CD1c-positive myeloid dendritic cell (primary cell): ENCODE measurements around the gene LIN7A.
"Not testable (repeated sequence)": the region's sequence is repeated elsewhere in the genome, so short reads cannot be mapped to it uniquely, and the experiment has no call there.

Experiments used
- DNase-seq: peaks from one replicate; pipeline ENCODE4 v3.0.0-alpha.2; 2016; ENCODE audit errors: extremely low spot score

The LIN7A gene

DNA sequence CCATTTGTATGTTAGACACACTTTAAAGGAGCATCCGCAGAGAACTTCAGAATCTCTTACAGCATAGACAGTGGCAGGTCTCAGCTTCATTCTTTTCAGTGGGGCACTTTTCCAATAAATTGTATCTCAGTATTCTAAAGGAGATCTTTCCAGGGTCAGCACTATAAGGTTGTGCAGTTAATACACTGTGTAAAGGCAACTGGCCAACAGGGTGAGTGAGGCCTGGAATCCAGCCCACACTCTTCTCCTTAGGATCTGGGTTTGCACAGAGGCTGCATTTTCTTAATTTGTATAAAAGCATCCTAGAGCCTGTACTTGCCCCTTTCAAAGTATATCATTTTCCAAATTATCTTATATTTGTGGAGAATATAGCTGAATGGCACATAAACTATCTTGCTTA, 126.9 kb downstream of the LIN7A start:
- no peak for DNase-seq

DNA sequence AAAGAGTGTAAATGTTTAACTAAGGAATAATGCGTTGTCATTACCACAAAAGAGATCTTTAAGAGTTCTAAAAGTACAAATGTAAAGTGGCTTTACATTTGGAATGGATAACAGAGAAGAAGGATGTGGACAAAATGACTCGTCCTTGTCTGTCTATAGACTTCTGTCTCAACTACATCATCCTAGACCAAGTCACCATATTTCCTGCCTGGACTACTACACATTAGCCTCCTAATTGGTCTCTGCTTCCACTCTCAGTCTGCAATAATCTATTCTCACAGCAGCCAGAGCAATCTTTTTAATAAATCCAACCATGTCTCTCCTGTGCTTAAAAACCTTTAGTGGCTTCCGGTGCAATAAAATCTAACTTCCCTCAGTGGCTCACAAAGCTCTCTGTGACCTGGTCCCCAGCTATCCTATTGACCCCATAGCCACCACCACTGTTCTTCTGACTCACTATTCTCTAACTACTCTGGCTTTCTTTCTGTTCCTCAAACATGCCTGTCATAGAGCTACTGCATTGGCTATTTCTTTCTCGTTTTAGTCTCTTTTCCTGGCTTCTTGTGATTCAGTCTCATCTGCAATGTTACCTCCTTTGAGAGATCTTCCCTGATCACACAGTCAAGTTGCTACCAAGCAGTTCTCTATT, 130.0 kb downstream of the LIN7A start:
- DNase-seq: peak; percentile 2

DNA sequence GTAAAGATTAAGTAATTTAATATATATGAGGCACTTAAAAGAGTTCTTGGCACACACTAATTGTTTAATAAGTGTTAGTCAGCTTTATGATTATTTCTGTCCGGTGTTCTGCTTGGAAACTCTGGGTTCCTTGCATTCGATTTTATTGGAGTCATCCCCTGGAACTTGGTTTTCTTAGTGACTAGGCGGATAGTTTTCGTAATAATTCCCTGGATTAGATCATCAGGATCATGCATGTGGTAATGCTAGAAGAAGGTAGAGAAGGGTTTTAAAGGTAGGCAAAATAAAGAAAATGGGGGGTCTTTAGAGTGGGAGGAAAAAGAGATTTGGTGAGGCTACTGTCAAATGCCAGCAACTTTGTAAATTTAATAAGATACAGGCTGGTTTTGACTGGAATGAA, 132.6 kb downstream of the LIN7A start:
- no peak for DNase-seq

GRCh38 chr12:80802652-80803400, 134.9 kb downstream of the LIN7A start:
- no peak for DNase-seq

- DNase-seq: no peak
Observed at GRCh38 chr12:80798281-80798680, 139.5 kb downstream of the LIN7A start.

DNA sequence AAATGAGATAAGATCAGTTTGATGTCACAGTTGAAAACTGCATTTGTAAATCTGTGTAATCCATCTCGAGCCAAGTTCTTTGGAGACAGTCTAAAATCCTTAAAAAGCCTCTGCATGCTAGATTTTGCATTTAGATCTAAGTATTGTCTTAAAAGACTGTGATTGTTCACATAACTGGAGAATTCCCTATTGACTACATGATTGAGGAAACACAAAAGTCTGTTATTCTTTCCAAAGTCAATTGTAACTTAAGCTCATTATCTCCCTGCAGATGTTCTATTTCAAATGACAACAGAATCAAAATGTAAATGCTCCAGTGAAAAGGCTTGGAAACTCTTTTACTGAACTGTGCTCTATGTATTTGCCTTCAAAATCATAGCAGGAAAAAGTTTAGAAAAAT, 143.2 kb downstream of the LIN7A start:
- DNase-seq: no peak

DNA sequence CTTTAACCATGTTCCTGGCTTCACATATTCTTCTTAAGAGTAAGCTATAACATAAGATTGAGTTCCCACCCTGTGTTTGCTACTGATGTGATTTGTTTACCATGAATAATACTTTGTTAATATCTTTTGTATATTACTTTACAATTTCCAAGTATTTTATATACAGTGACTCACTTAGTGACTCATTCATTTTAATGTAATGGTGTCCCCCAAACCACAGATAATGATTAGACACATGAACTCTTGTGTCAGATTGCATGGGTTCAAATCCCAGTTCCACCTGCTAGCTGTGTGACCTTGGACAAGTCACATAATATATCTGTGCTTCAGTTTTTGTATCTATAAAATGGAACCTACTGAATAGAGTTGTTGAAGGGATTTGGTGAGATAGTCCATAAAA, 144.9 kb downstream of the LIN7A start:
- no peak for DNase-seq

DNA sequence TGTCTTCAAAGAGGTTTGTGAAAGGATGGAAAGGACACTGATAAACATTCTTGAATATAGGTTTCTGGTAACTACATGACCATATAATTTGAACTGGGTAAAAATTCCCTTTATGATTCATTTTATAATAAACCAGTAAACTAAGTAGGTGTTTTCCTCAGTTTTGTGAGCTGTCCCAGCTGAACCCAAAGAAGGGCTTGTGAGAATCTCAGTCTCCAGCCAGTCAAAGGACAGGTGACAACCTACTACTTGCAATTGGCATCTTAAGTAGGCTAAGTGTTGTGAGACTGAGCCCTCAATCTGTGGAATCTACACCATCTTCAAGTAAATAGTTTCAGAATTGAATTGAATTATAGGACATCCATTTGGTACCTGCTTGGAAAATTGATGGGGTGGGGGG, 145.9 kb downstream of the LIN7A start:
- DNase-seq: no peak

GRCh38 chr12:80788407-80788806, 149.3 kb downstream of the LIN7A start:
- DNase-seq: not testable (repeated sequence)

- DNase-seq: not testable (repeated sequence)
Observed at GRCh38 chr12:80782963-80783470, 154.7 kb downstream of the LIN7A start.

DNA sequence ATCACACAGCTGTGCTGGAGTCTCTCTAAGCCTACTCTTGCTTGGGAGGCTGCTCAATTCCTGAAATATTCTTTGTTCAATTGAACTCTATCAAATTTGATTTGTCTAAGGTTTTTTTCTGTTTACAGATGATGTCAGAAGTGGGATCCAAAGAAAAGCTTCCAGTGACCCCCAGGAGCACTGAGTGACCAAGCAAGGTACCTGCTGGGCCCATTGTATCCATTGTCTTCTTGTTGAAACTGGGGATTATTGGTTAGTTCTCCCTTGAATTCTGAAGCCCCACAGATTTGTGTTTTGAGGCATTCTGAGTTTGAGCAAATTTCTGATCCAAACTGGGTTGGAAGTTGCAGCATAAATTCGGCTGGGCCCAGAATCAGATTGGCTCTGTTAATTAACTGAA, 156.4 kb downstream of the LIN7A start:
- DNase-seq: no peak

DNA sequence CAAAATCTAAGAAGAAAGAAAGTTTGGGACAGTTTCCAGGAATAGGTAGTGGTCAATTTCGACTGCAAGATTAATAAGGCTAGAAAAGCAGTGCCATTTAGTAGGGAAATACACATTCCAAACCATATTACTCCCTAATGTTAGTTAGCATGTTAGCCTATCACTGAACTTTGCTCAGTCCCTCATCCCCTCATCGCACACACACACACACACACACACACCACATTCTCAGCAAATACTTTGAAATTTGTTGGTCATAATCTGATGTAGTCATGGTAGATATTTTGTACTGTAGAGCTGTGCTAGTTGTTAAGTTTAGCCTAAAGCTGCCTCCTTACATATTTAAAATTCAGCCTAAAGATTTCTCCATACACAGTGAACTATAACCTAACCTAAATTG, 157.0 kb downstream of the LIN7A start:
- DNase-seq: no peak

GRCh38 chr12:80778005-80778541, 159.7 kb downstream of the LIN7A start:
- DNase-seq: peak; percentile 19

- DNase-seq: no peak
Observed at GRCh38 chr12:80777587-80777986, 160.1 kb downstream of the LIN7A start.

DNA sequence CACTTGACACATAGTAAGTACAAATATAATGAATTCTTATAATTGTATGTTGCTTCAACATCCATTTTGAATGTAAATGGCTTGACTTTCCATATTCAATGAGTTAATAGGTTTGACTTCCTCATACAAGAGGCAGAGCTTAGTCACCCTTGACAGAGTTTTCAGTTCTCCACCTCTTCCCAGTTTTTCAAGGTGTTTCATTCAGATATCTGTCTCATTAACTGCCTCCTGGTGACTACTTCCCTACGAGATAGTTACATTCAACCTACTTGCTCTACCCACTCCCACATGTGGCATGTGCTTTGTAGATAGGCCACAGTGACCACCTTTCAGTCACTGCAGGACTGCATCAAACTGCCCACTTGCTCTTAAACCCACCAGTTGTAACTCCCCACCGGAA, 161.0 kb downstream of the LIN7A start:
- peak; percentile 34 for DNase-seq

- no peak for DNase-seq
Observed at GRCh38 chr12:80770958-80771357, 166.8 kb downstream of the LIN7A start.

DNA sequence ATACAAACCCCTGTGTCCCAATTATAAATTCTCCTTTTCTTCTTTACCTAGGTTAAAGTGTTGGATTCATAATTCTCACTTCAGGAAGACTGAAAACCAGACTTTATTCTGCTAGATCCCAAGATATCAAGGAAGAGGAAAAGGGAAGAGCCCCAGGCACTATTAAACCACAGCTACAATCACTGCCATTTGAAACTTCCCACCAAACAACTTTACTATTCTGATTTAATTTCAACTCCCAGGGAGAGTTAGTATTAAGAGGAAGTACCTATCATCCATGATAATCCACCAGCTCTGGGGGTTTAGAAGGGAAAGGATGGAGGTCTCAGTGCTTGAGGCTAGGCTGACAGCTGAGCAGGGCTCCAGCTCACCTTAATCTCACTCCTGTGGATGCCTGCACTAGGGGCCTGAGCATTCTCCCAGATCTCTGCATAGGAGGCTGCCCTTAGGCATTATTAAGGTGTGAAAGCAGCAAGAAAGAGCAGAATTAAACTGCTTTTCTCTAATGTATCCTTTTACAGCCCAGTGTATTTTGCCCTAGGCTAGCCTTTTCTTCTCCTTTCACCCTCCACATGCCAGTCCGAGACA, 168.1 kb downstream of the LIN7A start:
- DNase-seq: no peak

DNA sequence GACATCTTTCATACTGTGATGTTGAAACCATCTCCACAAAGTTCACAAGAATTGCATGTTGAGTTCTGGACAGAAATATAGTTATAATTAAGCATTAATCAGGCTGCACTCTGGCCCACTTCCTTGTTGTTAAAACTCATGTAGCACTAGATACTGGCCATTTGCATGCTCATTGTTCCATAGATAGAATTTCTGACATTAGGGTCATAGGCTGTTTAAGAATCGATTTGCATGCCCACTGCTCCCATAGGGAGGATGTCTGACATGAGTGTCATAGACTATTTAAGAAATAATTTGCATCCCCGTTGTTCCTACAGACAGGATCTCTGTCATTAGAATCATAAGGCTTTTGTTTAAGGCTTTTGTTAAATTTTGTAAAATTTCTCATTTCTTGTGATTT, 170.8 kb downstream of the LIN7A start:
- DNase-seq: no peak

GRCh38 chr12:80766210-80766609, 171.5 kb downstream of the LIN7A start:
- DNase-seq: no peak

- DNase-seq: peak; percentile 40
Observed at GRCh38 chr12:80763874-80764273, 173.9 kb downstream of the LIN7A start.

DNA sequence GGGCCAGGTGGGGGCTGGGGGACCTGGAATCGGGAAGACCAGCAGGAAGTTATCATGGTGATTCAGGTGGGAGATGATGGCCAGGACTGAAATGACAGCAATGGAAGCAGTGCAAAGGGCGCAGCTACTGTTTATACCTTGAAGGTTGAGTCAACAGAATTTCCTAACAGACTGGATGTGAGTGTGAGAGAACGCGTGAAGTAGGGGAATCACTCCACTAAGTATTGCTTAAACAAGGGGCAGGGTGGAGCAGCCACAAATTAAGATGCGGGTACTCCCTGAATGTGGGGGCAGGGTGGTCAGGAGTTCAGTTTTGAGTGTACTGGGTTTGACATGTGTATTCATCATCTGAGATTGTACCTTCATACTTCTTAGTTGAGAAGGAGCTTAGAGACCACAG, 175.9 kb downstream of the LIN7A start:
- DNase-seq: no peak

DNA sequence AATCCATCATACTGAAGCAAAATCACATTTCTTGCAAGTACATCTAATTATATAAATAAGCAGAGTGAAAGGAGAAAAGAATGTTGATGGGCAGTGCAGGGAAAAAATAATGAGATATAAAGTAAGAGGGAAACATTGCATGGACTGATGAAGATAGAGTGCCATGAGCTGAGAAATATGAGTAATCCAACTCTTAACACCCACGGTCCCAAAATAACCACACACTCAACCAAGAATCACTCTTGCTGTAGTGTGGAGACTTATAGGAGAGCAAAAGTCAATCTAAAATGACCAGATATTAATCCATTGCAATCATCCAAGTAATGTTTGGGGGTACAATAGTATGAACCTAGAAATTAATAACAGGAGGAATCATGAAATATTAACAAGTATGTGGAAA, 180.9 kb downstream of the LIN7A start:
- DNase-seq: no peak

- no peak for DNase-seq
Observed at GRCh38 chr12:80754274-80754673, 183.5 kb downstream of the LIN7A start.
